Suprapubic skin (tissue), 4 donors: ENCODE results near the gene BUB1B.

Experiments
- CTCF ChIP-seq, 2 donors: fragments of 200-600 bp in 1 of 2; fragments of 450-650 bp in 1 of 2; sonication (generic) in 1 of 2; IDR thresholded peaks; one replicate each; pipeline ENCODE4 v1.5.1; 2016 to 2019; ENCODE audit warnings: antibody characterized with exemption in 2 of 2, mild to moderate bottlenecking in 1 of 2, moderate library complexity in 1 of 2
- EP300 ChIP-seq: sonication (generic); formaldehyde crosslinking; IDR thresholded peaks from one replicate; pipeline ENCODE4 v1.6.1; 2017; ENCODE audit warnings: antibody characterized with exemption
- POLR2A ChIP-seq, 2 donors: fragments of 450-650 bp; IDR thresholded peaks; one replicate each; pipeline ENCODE4 v1.6.1; 2017; ENCODE audit warnings: antibody characterized with exemption in 2 of 2, mild to moderate bottlenecking in 2 of 2, moderate library complexity in 2 of 2
- POLR2AphosphoS5 ChIP-seq, 3 donors: sonication (generic); formaldehyde crosslinking; IDR thresholded peaks; one replicate each; pipeline ENCODE4 v1.6.1; 2017; ENCODE audit warnings: antibody characterized with exemption in 3 of 3

- TF ChIP-seq CTCF (IDR thresholded peaks at IDR 0.05): peak; percentile 76 to 94
- TF ChIP-seq POLR2A (IDR thresholded peaks at IDR 0.05): no peak
- no peak for TF ChIP-seq EP300
- TF ChIP-seq POLR2AphosphoS5 (IDR thresholded peaks at IDR 0.05): no peak
Observed at GRCh38 chr15:40217166-40217824, 56.4 kb downstream of the BUB1B start.
